ENCODE data around the gene TRAF3IP1. TPM values are rescaled to one million over a fixed set of nuclear protein-coding genes. Genes with fewer than 3 reads are reported as not detected.

Gene TRAF3IP1
- polyA plus RNA-seq, 3 donors: 1.2 to 1.5 (median 1.5) TPM

DNA sequence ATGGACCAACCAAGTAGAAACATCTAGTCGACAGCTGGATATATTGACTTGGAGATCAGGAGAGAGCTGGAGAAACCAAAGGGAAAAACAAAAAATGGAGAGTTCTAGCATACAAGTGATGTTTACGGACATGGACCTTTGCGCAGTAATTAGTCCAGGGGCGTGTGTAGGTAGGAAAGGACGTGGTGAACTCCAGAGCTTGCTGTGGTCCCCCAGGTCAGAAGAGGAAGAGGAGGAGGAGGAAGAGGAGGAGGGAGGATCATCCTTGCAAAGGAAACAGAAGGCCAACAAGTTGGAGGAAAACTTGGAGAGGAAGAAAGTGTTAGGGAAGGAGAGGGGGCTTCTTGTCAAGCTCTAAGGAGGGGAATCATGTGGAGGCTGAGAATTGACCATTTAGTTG is 17.5 kb downstream of the TRAF3IP1 start:
- no peak for DNase-seq
- H3K36me3 ChIP-seq (replicated peaks in 1 of 2; ENCODE audit: control insufficient read depth in 1 of 2, insufficient read depth in 2 of 2, low read length in 2 of 2): peaks cover 0 to 11% of the 10 kb centered on the region in 2 donors
- no peak overlapping the region for H3K27ac Mint-ChIP-seq
- H4K20me1 ChIP-seq (ENCODE audit: insufficient read depth, low read length): no peaks in the 10 kb centered on the region
- no peaks in the 10 kb centered on the region for H3K4me1 Mint-ChIP-seq
- peaks cover 20 to 32% of the 10 kb centered on the region in 2 donors for H3K36me3 Mint-ChIP-seq
- intact Hi-C loops (cut with micrococcal nuclease): no loop called here
- H3K4me3 ChIP-seq (replicated peaks in 1 of 3; ENCODE audit: low read depth in 2 of 3, low read length in 3 of 3): no peak overlapping the region
- no peaks in the 10 kb centered on the region for H3K9me3 ChIP-seq (replicated peaks in 1 of 2; ENCODE audit: control insufficient read depth in 1 of 2, insufficient read depth in 1 of 2, low read length in 2 of 2)
- H3K27ac ChIP-seq (ENCODE audit: low read depth in 1 of 2, low read length in 2 of 2): no peak overlapping the region
- no peaks in the 10 kb centered on the region for H3K27me3 ChIP-seq (ENCODE audit: control insufficient read depth in 2 of 2, insufficient read depth in 2 of 2, low read length in 2 of 2)
- H3K27me3 Mint-ChIP-seq (ENCODE audit: low read depth in 3 of 3): peaks cover 0 to 3% (median 0%) of the 10 kb centered on the region in 3 donors
- no peak overlapping the region for H3K4me3 Mint-ChIP-seq
- no peaks in the 10 kb centered on the region for H3K9me3 Mint-ChIP-seq
- H3K4me2 ChIP-seq (replicated peaks; ENCODE audit: extremely low read depth, low read length, poor library complexity, severe bottlenecking): no peak overlapping the region
- H3K4me1 ChIP-seq (ENCODE audit: control insufficient read depth in 1 of 2, insufficient read depth in 2 of 2, low read length in 2 of 2): no peaks in the 10 kb centered on the region
- H2AFZ ChIP-seq (ENCODE audit: insufficient read depth, low read depth, low read length, poor library complexity, severe bottlenecking): no peak overlapping the region
- no peaks in the 10 kb centered on the region for H3K79me2 ChIP-seq (ENCODE audit: insufficient read depth, low read length)
- TF ChIP-seq CTCF (IDR thresholded peaks at IDR 0.05): no peak
- H3K9ac ChIP-seq (ENCODE audit: insufficient read depth, low read length, poor library complexity, severe bottlenecking): no peak overlapping the region
- 90% methylated on average over 5 of the region's 5 CpGs for WGBS (ENCODE audit: insufficient coverage)

GRCh38 chr2:238338710-238339394 is 18.5 kb downstream of the TRAF3IP1 start:
- peak overlapping the region in 1 of 7 donors; percentile 48 for H3K27ac Mint-ChIP-seq
- peaks cover 0 to 3% (median 0%) of the 10 kb centered on the region in 3 donors for H3K27me3 Mint-ChIP-seq (ENCODE audit: low read depth in 3 of 3)
- H3K9me3 ChIP-seq (replicated peaks in 1 of 2; ENCODE audit: control insufficient read depth in 1 of 2, insufficient read depth in 1 of 2, low read length in 2 of 2): no peaks in the 10 kb centered on the region
- no peak overlapping the region for H3K4me2 ChIP-seq (replicated peaks; ENCODE audit: extremely low read depth, low read length, poor library complexity, severe bottlenecking)
- no peaks in the 10 kb centered on the region for H3K4me1 ChIP-seq (ENCODE audit: control insufficient read depth in 1 of 2, insufficient read depth in 2 of 2, low read length in 2 of 2)
- WGBS (ENCODE audit: insufficient coverage): 81% methylated on average over 5 of the region's 15 CpGs
- no peak overlapping the region for H3K9ac ChIP-seq (ENCODE audit: insufficient read depth, low read length, poor library complexity, severe bottlenecking)
- no peak overlapping the region for H3K4me3 Mint-ChIP-seq
- H3K4me1 Mint-ChIP-seq: no peaks in the 10 kb centered on the region
- peaks cover 0 to 1% (median 0%) of the 10 kb centered on the region in 7 donors for H3K9me3 Mint-ChIP-seq
- H3K36me3 ChIP-seq (replicated peaks in 1 of 2; ENCODE audit: control insufficient read depth in 1 of 2, insufficient read depth in 2 of 2, low read length in 2 of 2): peaks cover 0 to 11% of the 10 kb centered on the region in 2 donors
- intact Hi-C loops (cut with micrococcal nuclease): no loop called here
- no peak overlapping the region for H2AFZ ChIP-seq (ENCODE audit: insufficient read depth, low read depth, low read length, poor library complexity, severe bottlenecking)
- DNase-seq: no peak
- no peak overlapping the region for H3K4me3 ChIP-seq (replicated peaks in 1 of 3; ENCODE audit: low read depth in 2 of 3, low read length in 3 of 3)
- H3K27me3 ChIP-seq (ENCODE audit: control insufficient read depth in 2 of 2, insufficient read depth in 2 of 2, low read length in 2 of 2): no peaks in the 10 kb centered on the region
- peaks cover 20 to 30% of the 10 kb centered on the region in 2 donors for H3K36me3 Mint-ChIP-seq
- no peak overlapping the region for H3K27ac ChIP-seq (ENCODE audit: low read depth in 1 of 2, low read length in 2 of 2)
- no peaks in the 10 kb centered on the region for H4K20me1 ChIP-seq (ENCODE audit: insufficient read depth, low read length)
- H3K79me2 ChIP-seq (ENCODE audit: insufficient read depth, low read length): no peaks in the 10 kb centered on the region
- no peak for TF ChIP-seq CTCF (IDR thresholded peaks at IDR 0.05)

Data from CD14-positive monocyte (primary cell).